Embryonic facial prominence (tissue), 1 donor: ENCODE results near the gene SERF2.
"Not testable (repeated sequence)": the region's sequence is repeated elsewhere in the genome, so short reads cannot be mapped to it uniquely, and the experiment has no call there.

Experiments
- DNase-seq: peaks from one replicate; pipeline ENCODE4 v3.0.0-alpha.2; 2016; ENCODE audit errors: extremely low spot score

Gene SERF2

DNA sequence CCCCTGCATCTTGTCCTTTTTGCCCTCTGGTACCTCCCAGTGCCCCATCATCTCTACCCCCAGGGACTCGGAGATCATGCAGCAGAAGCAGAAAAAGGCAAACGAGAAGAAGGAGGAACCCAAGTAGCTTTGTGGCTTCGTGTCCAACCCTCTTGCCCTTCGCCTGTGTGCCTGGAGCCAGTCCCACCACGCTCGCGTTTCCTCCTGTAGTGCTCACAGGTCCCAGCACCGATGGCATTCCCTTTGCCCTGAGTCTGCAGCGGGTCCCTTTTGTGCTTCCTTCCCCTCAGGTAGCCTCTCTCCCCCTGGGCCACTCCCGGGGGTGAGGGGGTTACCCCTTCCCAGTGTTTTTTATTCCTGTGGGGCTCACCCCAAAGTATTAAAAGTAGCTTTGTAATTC is 1.5 kb downstream of the SERF2 start:
- no peak for DNase-seq

GRCh38 chr15:43794269-43795037 is 2.3 kb downstream of the SERF2 start:
- no peak for DNase-seq

GRCh38 chr15:43795197-43795596 is 3.1 kb downstream of the SERF2 start:
- DNase-seq = no peak

DNA sequence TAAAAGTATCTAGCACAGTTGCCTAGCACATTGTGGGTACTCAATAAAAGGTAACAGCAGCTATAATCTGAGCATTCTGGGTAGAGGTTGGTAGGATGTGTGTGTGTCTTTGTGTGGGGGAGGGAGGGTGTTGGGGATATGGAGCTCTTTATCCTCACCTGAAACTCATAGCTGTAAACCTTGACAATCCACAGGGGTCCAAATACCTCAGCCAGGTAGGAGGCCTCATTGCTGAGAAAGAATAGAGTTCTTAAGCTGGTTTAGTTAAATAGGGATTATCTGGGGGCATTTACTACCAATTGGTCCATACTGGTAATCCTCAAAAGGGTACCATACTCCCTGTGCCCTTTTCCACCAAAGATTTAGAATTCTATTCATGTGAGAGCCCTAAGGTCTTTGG is 3.9 kb downstream of the SERF2 start:
- DNase-seq = no peak

DNA sequence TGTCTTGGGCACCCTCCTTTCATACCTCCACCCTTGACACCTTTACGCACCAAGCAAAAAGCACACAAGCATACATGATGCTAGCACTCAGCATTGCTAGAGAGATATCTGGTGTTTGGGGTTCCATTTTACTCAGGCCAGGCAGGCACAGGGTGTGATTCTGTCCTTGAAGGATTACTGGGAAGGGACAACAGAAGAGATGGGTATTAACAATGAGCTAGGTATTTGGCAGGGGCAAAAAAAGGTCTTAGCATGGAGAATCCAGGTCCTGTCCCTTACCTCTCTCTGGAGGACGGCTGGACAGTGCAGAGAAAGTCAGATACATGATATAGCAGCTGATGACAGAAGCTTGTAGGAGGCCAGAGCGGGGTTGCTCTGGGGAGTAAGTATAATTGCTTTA is 4.4 kb downstream of the SERF2 start:
- no peak for DNase-seq

- no peak for DNase-seq
Measured at GRCh38 chr15:43799209-43799944, 7.3 kb downstream of the SERF2 start.

DNA sequence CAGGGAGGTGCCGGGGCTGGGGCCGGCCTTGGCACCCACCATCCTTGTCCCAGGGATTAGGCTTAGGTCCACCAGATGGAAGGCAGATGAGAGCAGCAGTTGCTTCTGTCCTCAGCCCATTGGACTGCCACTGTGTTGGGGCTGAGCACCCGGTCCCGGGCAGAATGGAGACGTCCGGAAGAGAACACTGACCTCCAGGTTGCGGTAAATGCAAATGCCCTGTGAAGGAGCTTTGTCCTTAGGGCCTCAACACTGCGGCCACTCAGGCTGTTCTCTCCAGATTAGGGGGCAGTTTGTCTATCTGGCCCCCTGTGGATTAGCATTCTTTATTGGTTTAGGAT is 7.8 kb downstream of the SERF2 start, which contains the start of gene SERINC4:
TSS of gene SERINC4 (minus strand) at position 276 of the 341 bp plus-strand sequence. CDS start at position 42, 234 bp downstream.
- no peak for DNase-seq

GRCh38 chr15:43800286-43801141 is 8.4 kb downstream of the SERF2 start, which contains the start of gene HYPK:
Gene HYPK, plus strand, starts transcription at chr15:43800599. Its CDS starts 24 bp downstream, at chr15:43800623.
- peak; percentile 90 for DNase-seq

DNA sequence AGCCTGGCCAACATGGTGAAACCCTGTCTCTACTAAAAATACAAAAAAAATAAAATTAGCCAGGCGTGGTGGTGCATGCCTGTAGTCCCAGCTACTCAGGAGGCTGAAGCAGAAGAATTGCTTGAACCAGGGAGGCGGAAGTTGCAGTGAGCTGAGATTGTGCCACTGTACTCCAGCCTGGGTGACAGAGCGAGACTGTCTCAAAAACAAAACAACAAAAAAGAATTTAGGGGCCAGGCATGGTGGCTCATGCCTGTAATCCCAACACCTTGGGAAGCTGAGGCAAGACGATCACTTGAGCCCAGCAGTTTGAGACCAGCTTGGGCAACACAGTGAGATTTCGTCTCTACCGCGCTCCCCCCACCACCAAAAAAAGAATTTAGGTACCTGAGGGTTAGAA is 10.6 kb downstream of the SERF2 start:
- DNase-seq = not testable (repeated sequence)

- no peak for DNase-seq
Measured at GRCh38 chr15:43808435-43808950, 16.4 kb downstream of the SERF2 start.

DNA sequence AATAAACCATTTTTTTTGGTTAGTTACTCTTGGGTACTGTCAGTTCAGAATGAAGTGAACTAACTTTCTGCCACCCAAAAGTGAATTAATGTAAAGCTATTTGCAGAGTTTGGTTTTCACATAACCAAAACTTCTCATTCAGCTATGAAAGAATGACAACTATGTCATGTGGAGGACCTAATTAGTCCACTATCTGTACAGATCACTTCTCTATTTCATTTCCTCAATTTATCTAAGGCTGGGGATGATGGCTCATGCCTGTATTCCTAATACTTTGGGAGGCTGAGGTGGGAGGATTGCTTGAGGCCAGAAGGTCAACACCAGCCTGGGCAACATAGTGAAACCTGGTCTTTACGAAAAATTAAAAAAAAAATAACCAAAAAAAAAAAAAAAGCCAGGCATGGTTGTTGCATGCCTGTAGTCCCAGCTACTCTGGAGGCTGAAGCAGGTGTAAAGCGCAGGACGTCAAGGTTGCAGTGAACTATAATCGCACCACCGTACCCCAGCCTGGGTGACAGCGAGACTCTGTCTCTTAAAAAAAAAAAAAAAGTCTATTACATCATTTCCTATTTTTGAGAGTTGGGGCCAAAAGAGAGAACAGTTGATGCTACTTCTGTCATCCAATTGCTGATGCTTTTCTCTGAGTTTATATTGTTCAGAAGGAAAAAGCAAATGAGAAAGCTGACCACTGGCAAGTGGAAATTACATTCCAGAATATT is 17.0 kb downstream of the SERF2 start:
- DNase-seq = no peak

- not testable (repeated sequence) for DNase-seq
Measured at GRCh38 chr15:43815064-43815463, 22.9 kb downstream of the SERF2 start.

DNA sequence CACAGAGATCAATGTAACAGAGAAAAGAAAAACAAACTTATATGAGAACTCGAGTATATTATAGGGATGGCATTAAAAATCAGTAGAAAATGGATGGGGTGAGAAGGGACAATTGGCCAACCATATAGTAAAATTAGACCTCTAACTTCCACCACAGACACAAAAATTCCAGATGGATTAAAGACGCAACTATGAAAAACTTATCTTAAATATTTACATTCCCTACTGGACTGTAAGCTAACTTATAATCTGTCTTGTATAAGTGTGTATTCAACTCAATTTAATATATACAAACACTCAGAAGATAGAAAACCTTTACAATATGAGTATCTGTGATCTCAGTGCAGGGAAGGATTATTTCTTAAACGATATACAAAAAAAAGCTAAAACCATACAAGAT is 29.4 kb downstream of the SERF2 start:
- DNase-seq = no peak

DNA sequence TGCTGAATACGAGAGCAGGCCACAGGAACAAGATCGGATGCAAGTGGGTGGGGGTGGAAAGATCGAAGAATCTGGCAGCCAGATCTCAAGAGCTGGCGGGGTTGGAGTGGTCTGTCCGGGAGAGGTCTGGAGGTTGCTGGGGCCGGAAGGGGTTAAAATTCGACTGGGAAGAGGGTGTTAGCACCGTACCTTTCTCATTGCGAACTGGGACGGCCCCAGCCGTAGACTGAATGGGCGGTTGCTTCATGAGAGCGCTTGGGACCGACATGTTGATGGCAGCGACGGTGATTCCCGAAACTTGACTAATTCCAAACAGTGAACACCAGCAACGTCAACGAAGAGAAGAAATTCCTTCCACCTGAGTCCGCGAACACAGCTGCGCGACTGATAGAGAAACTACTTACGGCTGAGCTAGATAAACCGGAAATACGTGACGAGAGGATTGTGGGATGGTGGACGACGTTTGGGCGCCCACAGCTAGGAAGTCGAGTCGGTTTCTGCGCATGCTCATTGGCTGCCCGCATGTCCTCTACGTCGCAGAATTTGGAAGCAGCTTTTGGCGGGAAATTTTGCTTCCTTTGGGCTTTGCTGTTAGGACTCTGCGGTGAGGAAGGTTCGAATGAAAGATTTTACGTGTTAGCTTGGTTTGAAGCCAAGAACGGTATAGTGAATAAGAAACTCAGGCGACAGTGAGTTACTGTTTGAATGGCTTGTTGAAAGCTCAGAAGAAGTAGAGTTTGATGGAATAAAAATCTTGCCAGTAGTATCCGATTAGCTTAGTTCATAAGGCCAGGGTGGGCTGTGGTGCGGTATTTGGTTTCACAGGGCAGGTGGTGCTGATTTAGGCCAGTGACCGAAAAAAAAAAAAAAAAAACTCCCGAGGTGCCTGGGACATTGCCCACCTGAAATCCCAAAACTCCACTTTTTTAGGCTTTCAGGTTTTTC is 32.5 kb downstream of the SERF2 start, which contains the start of gene MFAP1:
TSS of gene MFAP1 (minus strand) at position 389 of the 945 bp plus-strand sequence. CDS start at position 268, 121 bp downstream.
- DNase-seq = peak; percentile 95

DNA sequence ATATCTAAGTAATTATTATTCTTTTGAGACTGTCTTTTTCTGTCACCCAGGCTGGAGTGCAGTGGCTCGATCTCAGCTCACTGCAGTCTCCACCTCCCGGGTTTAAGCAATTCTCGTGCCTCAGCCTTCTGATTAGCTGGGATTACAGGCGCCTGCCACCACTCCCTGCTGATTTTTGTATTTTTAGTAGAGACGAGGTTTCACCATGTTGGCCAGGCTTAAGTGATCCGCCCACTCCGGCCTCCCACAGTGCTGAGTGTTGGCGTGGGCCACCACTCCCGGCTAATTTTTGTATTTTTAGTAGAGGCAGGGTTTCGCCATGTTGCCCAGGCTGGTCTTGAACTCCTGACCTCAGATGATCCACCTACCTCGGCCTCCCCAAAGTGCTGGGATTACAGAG is 33.2 kb downstream of the SERF2 start:
- DNase-seq = not testable (repeated sequence)

DNA sequence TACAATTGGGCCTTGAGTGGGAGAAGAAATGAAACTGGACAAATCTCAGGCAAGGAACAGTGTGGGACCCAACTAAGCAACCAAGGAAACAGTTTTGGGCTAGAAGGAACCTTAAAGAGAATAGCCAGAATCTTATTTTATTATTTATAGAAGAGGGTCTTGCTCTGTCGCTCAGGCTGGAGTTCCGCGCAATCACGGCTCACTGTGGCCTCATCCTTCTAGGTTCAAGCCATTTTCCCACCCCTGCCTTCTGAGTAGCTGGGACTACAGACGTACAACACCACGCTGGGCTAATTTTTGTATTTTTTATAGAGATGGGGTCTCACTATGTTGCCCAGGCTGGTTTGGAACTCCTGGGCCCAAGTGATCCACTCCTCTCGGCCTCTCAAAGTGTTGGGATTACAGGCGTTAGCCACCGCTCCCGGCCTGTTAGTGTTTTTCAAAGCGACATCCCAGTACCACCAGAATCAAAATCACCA is 33.9 kb downstream of the SERF2 start:
- DNase-seq = no peak

DNA sequence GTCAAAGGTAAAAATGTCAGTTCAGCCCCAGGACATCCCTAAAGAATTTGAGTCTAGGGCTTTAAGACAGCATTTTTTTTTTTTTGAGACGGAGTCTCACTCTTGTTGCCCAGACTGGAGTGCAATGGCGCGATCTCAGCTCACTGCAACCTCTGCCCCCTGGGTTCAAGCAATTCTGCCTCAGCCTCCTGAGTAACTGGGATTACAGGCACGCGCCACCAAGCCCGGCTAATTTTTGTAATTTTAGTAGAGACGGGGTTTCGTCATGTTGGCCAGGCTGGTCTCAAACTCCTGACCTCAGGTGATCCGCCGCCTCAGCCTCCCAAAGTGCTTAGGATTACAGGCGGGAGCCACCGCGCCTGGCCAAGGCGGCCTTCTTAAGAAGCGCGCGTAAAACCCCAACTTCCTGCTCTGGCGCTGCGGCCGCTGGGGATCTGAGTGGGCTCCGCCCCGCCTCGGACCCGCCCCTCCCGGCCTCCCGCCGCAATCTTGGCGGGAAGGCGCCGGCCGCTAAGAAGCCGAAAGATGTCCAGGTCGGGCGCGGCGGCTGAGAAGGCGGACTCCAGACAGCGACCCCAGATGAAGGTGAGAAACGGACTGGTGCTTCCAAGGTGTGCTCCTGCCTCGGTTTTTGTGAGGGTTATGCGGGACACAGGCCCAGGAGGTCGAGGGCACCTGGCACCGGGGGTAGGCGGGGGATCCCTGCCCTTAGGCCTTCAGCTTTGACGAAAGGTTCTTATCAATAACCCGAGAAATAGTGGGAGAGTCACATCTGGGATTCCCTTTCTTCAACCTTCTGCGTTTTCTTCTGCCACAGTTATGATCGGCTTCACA is 34.6 kb downstream of the SERF2 start, which contains the start of gene WDR76:
TSS of gene WDR76 (plus strand) at position 495 of the 834 bp plus-strand sequence. CDS start at position 526, 31 bp downstream.
- DNase-seq = peak; percentile 22

DNA sequence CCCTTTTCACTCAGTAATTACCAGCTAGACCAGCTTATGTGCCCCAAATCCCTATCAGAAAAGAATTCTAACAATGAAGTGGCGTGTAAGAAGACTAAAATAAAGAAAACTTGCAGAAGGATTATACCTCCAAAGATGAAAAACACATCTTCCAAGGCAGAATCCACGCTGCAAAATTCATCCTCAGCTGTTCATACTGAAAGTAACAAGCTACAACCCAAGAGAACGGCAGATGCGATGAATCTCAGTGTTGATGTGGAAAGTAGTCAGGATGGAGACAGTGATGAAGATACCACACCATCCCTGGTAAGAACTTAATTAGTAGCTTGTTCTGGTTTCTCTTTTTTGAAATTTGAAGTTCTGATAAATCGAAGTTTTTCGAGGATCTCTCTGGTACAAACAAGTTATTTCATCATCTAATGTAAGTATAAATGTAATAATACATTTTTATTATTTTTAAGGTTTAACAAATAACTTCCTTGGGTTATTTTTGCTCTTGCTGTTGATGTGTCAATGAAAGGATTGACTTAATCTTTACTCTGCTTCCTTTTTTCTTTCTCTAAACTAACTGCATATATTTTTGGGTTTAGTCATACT is 36.0 kb downstream of the SERF2 start:
- no peak for DNase-seq
